Stimulated activated CD4-positive, alpha-beta T cell treated with anti-CD3 and anti-CD28 coated beads, Interleukin-1b, Interleukin-23, amount 100 ng/mL, for 24 hours (primary cell): ENCODE results near the gene GP5.

Source experiments
- DNase-seq, 4 experiments: peaks; one replicate each; pipeline ENCODE4 v3.0.0-alpha.2; 2020; ENCODE audit warnings: low read depth in 4 of 4, low spot score in 1 of 4

Gene GP5

GRCh38 chr3:194351952-194352536 lies 47.0 kb downstream of the GP5 start:
- DNase-seq: no peak

GRCh38 chr3:194351080-194351672 lies 47.9 kb downstream of the GP5 start, which contains the start of gene CPN2:
TSS of gene CPN2 (minus strand) at chr3:194351328. CDS start at chr3:194342702, 8,626 bp downstream.
- DNase-seq: no peak

GRCh38 chr3:194350726-194351071 lies 48.4 kb downstream of the GP5 start:
- no peak for DNase-seq

GRCh38 chr3:194348354-194348753 lies 50.7 kb downstream of the GP5 start:
- DNase-seq: no peak

- no peak for DNase-seq
These were observed 52.4 kb downstream of the GP5 start for GRCh38 chr3:194346621-194347020.

GRCh38 chr3:194346035-194346434 lies 53.0 kb downstream of the GP5 start:
- no peak for DNase-seq
